ACHN (cell line): ENCODE measurements around the gene MSI2.
"Not testable (repeated sequence)": the region's sequence is repeated elsewhere in the genome, so short reads cannot be mapped to it uniquely, and the experiment has no call there.

Source experiments
- DNase-seq: peaks from one replicate; pipeline ENCODE4 v3.0.0-alpha.2; 2015
- in situ Hi-C: cut with HindIII; loops from 2 replicates; pipeline ENCODE4 v1.10.0; 2017; ENCODE audit warnings: low sequenced_read_pairs, low pct_ligation_motif_present, low pct_unique_long_range_greater_than_20kb

MSI2 gene

DNA sequence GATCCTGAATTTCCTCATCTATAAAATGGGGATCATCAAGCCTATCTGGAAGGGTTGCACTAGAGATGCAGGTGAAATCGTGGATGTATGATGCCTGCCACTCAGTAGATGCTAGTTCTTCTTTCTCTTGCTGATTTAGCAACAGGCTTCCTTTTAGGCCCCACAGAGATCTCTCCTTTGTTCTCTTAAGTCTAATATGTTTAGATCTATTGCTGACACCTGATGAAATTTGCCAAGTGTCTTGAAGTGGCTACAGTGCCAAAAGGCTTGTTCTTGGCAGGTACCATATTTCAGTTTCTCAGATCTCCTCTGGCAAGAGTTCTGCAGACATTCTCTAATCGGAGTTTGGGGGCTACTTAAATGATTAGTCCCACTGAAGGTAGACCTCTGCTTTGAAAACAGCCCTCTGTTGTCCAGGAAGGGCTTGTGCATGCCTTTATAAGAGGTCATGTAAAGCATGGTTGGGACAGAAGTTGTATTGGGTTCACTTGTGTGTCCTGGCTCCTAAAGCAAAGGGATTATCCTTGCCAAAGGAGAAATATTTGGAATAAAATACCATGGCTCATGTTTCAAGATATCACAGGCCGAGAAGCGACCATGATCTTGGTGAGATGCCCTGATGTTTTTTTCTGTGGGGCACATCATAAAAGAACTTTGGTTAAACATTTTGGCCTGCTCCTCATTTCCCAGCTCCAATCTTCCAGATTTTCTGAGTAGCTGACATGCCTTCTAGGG lies 234.0 kb downstream of the MSI2 start:
- no peak for DNase-seq
- in situ Hi-C loops = no loop called here

- no peak for DNase-seq
- in situ Hi-C loops = no loop called here
Observed at GRCh38 chr17:57490890-57491289, 234.6 kb downstream of the MSI2 start.

- DNase-seq = no peak
- in situ Hi-C loops = no loop called here
Observed at GRCh38 chr17:57493171-57493570, 236.8 kb downstream of the MSI2 start.

- in situ Hi-C loops = no loop called here
- DNase-seq = no peak
Observed at GRCh38 chr17:57493625-57494024, 237.3 kb downstream of the MSI2 start.

DNA sequence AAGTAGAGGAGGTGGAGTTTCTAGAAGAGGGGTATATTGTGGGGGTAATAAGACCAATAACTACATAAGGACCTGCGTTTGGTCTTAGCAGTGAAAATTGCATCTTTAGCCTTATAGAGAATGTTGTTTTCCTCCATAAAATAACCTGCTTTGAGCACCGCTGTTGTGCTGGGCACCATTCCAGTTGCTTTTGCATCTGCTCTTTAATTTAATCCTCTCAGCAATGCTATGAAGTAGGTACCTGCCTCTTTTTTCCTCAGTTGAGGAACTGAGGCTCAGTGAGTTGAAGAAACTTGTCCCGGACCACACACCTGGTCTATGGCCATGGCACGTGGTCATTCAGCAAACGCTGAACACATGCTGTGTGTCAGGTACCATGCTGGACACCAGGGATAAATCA lies 238.1 kb downstream of the MSI2 start:
- no peak for DNase-seq
- in situ Hi-C loops = no loop called here

GRCh38 chr17:57495771-57496170 lies 239.4 kb downstream of the MSI2 start:
- DNase-seq = no peak
- in situ Hi-C loops = no loop called here

GRCh38 chr17:57496382-57496781 lies 240.1 kb downstream of the MSI2 start:
- no peak for DNase-seq
- in situ Hi-C loops = no loop called here

DNA sequence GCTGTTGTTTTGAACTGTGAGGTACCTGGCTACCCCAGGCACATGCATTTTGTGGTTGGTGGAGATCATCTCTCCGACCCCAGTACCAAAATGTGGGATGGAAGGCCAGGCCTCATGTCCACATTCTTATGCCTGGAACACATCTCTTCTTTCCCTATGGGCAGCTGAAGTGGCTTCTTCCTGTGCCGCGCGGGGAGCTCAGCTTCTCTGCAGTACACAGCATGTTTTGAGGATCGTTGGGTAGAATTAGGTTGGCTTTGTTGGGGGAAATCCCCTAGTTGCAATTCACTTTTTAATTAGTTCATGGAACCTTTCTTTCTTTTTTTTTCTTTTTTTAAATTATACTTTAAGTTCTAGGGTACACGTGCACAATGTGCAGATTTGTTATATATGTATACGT lies 242.1 kb downstream of the MSI2 start:
- in situ Hi-C loops = no loop called here
- DNase-seq = no peak

DNA sequence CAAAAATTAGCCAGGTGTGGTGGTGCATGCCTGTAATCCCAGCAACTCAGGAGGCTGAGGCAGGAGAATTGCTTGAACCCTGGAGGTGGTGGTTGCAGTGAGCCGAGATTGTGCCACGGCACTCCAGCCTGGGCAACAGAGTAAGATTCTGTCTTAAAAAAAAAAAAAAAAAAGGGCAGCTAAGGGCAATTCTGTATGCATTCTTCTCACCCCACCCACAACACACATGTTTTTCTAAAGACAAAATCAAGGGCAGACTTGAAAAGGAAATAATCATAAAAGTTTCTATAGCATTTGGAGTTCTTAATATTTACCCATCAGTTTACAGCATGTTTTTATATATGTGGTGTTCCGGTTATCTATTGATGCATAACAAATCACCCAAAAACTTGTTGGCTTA lies 242.9 kb downstream of the MSI2 start:
- in situ Hi-C loops, DNase-seq: not testable (repeated sequence)

- in situ Hi-C loops = no loop called here
- DNase-seq = no peak
Observed at GRCh38 chr17:57499648-57500049, 243.3 kb downstream of the MSI2 start.

DNA sequence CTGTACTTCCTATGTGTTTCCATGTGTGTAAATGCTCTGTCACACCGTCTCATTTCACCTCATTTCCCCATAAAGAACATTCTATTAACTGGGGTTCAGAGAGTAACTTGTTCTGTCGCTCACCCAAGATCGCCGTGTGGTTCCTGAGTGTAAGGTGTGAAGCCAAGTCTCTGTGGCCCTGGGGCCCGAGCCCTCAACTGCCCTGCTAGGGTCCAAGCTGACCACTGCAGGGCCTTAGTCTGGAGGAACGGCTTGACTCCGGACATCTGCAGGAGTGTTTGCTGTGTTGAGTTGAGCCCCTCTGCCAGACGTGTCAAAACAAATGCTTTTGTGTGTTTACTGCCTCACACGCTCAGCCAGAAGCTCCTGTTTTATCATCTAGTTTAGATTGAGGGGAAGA lies 244.7 kb downstream of the MSI2 start:
- no peak for DNase-seq
- in situ Hi-C loops = no loop called here

DNA sequence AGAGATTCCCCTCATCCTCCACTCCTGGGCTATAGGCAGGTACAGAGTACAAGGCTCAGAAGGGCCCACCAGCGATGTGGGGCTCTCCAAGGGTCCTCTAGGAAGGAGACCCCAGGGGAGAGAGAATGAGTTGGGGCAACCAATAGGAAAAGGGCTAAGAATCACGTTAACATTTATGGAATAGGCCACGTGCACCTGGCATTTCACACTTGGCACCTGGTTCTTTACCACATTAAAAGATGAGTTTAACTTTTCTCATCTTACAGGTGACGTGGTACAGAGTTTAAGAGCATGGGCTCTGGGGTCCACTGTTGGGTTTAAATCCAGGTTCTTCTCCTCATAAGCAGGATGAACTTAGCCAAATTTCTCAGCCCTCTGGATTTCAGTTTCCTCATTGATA lies 245.7 kb downstream of the MSI2 start:
- no peak for DNase-seq
- in situ Hi-C loops = no loop called here

DNA sequence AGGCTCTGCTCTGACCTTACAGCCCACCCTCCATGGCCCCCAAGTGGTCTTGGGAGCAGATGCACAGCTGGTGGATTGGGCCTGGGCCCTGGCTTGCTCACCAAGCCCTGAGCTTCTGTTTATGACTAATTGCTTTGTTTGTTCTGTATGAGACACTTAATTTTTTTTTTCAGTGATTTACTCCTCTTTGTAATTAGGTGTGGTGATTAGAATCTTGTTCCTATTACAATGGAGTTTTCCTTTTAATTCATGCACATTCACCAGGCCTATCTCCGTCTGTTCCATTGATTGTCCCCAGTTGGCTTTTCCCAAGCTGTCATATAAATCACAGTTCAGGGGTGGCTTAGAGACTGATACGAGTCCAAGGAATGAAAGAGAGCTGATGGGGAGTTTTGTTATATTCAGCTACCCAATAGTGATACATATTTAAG lies 246.5 kb downstream of the MSI2 start:
- in situ Hi-C loops = no loop called here
- no peak for DNase-seq

- in situ Hi-C loops = no loop called here
- DNase-seq = no peak
Observed at GRCh38 chr17:57504208-57504607, 247.9 kb downstream of the MSI2 start.

GRCh38 chr17:57505841-57506773 lies 249.8 kb downstream of the MSI2 start:
- DNase-seq = no peak
- in situ Hi-C loops = no loop called here

GRCh38 chr17:57506774-57507127 lies 250.4 kb downstream of the MSI2 start:
- in situ Hi-C loops = no loop called here
- DNase-seq = no peak

GRCh38 chr17:57507828-57508227 lies 251.5 kb downstream of the MSI2 start:
- in situ Hi-C loops = no loop called here
- no peak for DNase-seq

DNA sequence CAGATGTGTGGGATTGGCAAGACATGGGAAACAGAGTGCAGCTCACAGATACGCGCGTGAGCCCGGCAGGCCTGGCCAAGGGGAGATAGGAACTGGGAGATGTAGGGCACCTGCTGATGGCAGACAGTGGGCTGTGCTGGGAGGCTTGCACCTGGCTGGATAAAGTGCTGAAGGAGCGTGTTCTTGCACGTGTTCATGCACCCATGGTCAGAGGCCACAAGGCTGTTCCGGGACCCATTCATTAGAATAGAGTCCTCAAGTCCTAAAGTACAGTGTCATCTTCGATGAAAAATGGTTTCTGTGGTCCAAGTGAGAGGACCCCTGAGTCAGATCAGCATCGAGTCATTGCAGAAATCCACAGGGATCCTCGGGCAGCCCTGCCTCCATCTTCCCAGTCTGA lies 252.3 kb downstream of the MSI2 start:
- DNase-seq = no peak
- in situ Hi-C loops = no loop called here

DNA sequence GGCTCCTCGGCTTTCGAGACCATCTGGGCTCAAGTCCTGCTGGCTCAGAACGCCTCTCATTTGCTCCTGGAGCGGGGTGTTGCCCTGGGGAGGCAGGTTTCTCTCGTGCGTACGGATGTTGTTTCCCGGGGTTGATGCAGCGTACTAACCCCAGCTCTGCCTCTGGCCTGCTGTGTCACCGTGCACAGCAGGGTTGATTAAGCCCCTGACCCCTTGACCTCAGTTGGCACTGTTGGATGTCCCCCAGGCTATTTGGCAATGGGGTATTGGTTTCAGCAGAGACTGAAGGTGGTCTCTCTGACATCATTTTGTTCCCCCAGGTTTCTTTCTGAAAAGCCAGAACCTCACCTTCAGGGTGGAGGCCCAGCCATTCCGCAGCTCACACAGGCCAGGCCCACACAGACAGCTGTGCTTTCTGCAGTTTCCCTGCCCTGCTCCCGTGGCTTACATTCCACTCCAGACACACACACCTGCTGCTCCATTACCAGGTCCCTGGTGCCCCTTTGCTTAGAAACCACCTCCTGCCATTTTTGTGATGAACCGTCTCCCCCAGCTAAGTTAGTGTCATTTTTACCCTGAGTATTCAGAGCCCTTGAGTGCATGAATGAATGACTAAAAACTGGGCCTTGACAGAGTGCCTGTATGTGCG lies 255.3 kb downstream of the MSI2 start:
- DNase-seq = no peak
- in situ Hi-C loops = no loop called here
